Measurements from ENCODE around the gene PLA2G2F.

- TF ChIP-seq, protein P1, sequence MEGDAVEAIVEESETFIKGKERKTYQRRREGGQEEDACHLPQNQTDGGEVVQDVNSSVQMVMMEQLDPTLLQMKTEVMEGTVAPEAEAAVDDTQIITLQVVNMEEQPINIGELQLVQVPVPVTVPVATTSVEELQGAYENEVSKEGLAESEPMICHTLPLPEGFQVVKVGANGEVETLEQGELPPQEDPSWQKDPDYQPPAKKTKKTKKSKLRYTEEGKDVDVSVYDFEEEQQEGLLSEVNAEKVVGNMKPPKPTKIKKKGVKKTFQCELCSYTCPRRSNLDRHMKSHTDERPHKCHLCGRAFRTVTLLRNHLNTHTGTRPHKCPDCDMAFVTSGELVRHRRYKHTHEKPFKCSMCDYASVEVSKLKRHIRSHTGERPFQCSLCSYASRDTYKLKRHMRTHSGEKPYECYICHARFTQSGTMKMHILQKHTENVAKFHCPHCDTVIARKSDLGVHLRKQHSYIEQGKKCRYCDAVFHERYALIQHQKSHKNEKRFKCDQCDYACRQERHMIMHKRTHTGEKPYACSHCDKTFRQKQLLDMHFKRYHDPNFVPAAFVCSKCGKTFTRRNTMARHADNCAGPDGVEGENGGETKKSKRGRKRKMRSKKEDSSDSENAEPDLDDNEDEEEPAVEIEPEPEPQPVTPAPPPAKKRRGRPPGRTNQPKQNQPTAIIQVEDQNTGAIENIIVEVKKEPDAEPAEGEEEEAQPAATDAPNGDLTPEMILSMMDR (conservative IDR thresholded peaks at IDR 0.05; ENCODE audit: low read depth in 2 of 2) = no peak
- TF ChIP-seq REST (IDR thresholded peaks at IDR 0.05; ENCODE audit: unreplicated experiment) (no peak), EZH2phosphoT487 (IDR thresholded peaks at IDR 0.05; ENCODE audit: unreplicated experiment) (no peak), EZH2 (IDR thresholded peaks at IDR 0.05; ENCODE audit: low read depth, unreplicated experiment) (no peak), STAT1 (IDR thresholded peaks at IDR 0.05; ENCODE audit: unreplicated experiment) (no peak), JUNB (IDR thresholded peaks at IDR 0.05; ENCODE audit: unreplicated experiment) (no peak), POLR2AphosphoS5 (IDR thresholded peaks at IDR 0.05; ENCODE audit: low read depth) (no peak)
These were observed 39.7 kb downstream of the PLA2G2F start for GRCh38 chr1:20178634-20179370.
